ENCODE results near the gene TRIM15.

Gene TRIM15

GRCh38 chr6:30147096-30147495 is 16.2 kb upstream of the TRIM15 start (continued):
- no peak for TF ChIP-seq ZNF510 (tag by site-specific recombination; IDR thresholded peaks at IDR 0.05; ENCODE audit: insufficient replicate concordance)
- TF ChIP-seq ZNF2 (tag by site-specific recombination; IDR thresholded peaks at IDR 0.05) = no peak
- no peak for TF ChIP-seq ZNF366 (tag by site-specific recombination; conservative IDR thresholded peaks at IDR 0.05)
- no peak for TF ChIP-seq ZNF221 (tag by site-specific recombination; IDR thresholded peaks at IDR 0.05; ENCODE audit: borderline replicate concordance)
- TF ChIP-seq ZNF274 (IDR thresholded peaks at IDR 0.05; ENCODE audit: low read length) = no peak
- TF ChIP-seq ZNF274 (tag by site-specific recombination; IDR thresholded peaks at IDR 0.05; ENCODE audit: borderline replicate concordance) = no peak
- TF ChIP-seq ZNF488 (tag by site-specific recombination; IDR thresholded peaks at IDR 0.05) = no peak

- H3K27ac ChIP-seq (ENCODE audit: extremely low read depth, low read depth, low read length) = no peak overlapping the region
- no peaks in the 10 kb centered on the region for H3K9me3 ChIP-seq (ENCODE audit: control insufficient read depth, insufficient read depth, low read depth, low read length)
- POLR2A ChIA-PET = no interaction called here
- H3K36me3 ChIP-seq (ENCODE audit: control insufficient read depth in 2 of 2, insufficient read depth in 1 of 2, low read length in 2 of 2) = no peaks in the 10 kb centered on the region
- CTCF ChIA-PET = interaction anchor here (2.3 to 9.3 kb wide), 2 partner anchors 18 to 46 kb away, joined by 9 to 126 read pairs; no protein-coding TSS in a partner anchor
- H3K4me1 ChIP-seq (ENCODE audit: control insufficient read depth, insufficient read depth, low read length) = peaks cover 1% of the 10 kb centered on the region; the same call in 1 of the 2 replicates
- no peak overlapping the region for H3K4me3 ChIP-seq (ENCODE audit: low read depth, low read length)
- TF ChIP-seq ZFP3 (tag by site-specific recombination; IDR thresholded peaks at IDR 0.05; ENCODE audit: low read depth) (no peak), REST (tag by site-specific recombination; IDR thresholded peaks at IDR 0.05) (no peak), ZNF148 (tag by site-specific recombination; IDR thresholded peaks at IDR 0.05; ENCODE audit: borderline replicate concordance) (no peak), ZNF747 (tag by site-specific recombination; IDR thresholded peaks at IDR 0.05) (no peak), KLF1 (tag by site-specific recombination; IDR thresholded peaks at IDR 0.05) (no peak), PRDM1 (tag by site-specific recombination; IDR thresholded peaks at IDR 0.05) (no peak), ZBTB26 (tag by site-specific recombination; optimal IDR thresholded peaks at IDR 0.05) (no peak), KLF17 (tag by site-specific recombination; IDR thresholded peaks at IDR 0.05) (no peak), KLF9 (tag by site-specific recombination; IDR thresholded peaks at IDR 0.05; ENCODE audit: low read depth) (no peak), ZNF777 (tag by site-specific recombination; IDR thresholded peaks at IDR 0.05; ENCODE audit: borderline replicate concordance) (no peak), ZNF518A (tag by site-specific recombination; conservative IDR thresholded peaks at IDR 0.05; ENCODE audit: low read depth) (no peak), HOXA7 (CRISPR knock-in tag; IDR thresholded peaks at IDR 0.05; ENCODE audit: borderline replicate concordance) (no peak), ZFHX2 (tag by site-specific recombination; conservative IDR thresholded peaks at IDR 0.05) (no peak), ZNF16 (tag by site-specific recombination; IDR thresholded peaks at IDR 0.05; ENCODE audit: low read depth) (no peak), ZNF292 (tag by site-specific recombination; IDR thresholded peaks at IDR 0.05; ENCODE audit: borderline replicate concordance, low read depth) (no peak), ZNF354C (tag by site-specific recombination; IDR thresholded peaks at IDR 0.05; ENCODE audit: borderline replicate concordance, low read depth) (no peak)
Observed at GRCh38 chr6:30149234-30149633, 14.1 kb upstream of the TRIM15 start.

Measured in HEK293 (cell line).